GM23338 (cell line): ENCODE measurements around the gene AQP5. TPM values are rescaled to one million over a fixed set of nuclear protein-coding genes. Genes with fewer than 3 reads are reported as not detected.

ENCODE experiments used
- ATAC-seq: fragments of 200-7000 bp; cut with Tn5 transposase; 3 replicates; pipeline ENCODE4 v1.9.1; 2020
- DNase-seq: peaks from one replicate; pipeline ENCODE4 v3.0.0-alpha.2; 2015; ENCODE audit warnings: low spot score
- H2AFZ ChIP-seq: fragments of 200-600 bp; sonication (generic); 2 replicates; pipeline ENCODE4 v1.8.0; 2016; ENCODE audit warnings: antibody characterized with exemption, mild to moderate bottlenecking, moderate library complexity
- H3F3A ChIP-seq: fragments of 200-600 bp; sonication (generic); replicated peaks from 2 replicates; pipeline ENCODE4 v1.8.0; 2017; ENCODE audit warnings: antibody characterized with exemption, mixed run types, low read depth
- H3K27ac ChIP-seq: fragments of 200-600 bp; sonication (generic); 2 replicates; pipeline ENCODE4 v1.6.1; 2016; ENCODE audit warnings: low read depth
- H3K27me3 ChIP-seq: fragments of 200-600 bp; sonication (generic); 2 replicates; pipeline ENCODE4 v1.8.0; 2016; ENCODE audit warnings: mild to moderate bottlenecking, mixed run types, moderate library complexity; ENCODE audit not compliant: insufficient read depth
- H3K36me3 ChIP-seq: fragments of 200-600 bp; sonication (generic); 2 replicates; pipeline ENCODE4 v1.8.0; 2016; ENCODE audit warnings: mild to moderate bottlenecking; ENCODE audit not compliant: insufficient read depth
- H3K4me1 ChIP-seq: fragments of 200-600 bp; sonication (generic); 2 replicates; pipeline ENCODE4 v1.8.0; 2016; ENCODE audit warnings: mild to moderate bottlenecking, moderate library complexity; ENCODE audit not compliant: insufficient read depth
- H3K4me2 ChIP-seq: fragments of 200-600 bp; sonication (generic); 2 replicates; pipeline ENCODE4 v1.7.1; 2017; ENCODE audit warnings: mixed run types
- H3K4me3 ChIP-seq: fragments of 200-600 bp; sonication (generic); 2 replicates; pipeline ENCODE4 v1.6.1; 2016; ENCODE audit warnings: mixed run types
- H3K79me2 ChIP-seq: fragments of 200-600 bp; sonication (generic); replicated peaks from 2 replicates; pipeline ENCODE4 v1.8.0; 2017; ENCODE audit warnings: mild to moderate bottlenecking; ENCODE audit not compliant: insufficient read depth
- H3K9me2 ChIP-seq: fragments of 200-600 bp; sonication (generic); 2 replicates; pipeline ENCODE4 v1.8.0; 2017; ENCODE audit not compliant: insufficient read depth
- H4K20me1 ChIP-seq: fragments of 200-600 bp; sonication (generic); replicated peaks from 2 replicates; pipeline ENCODE4 v1.8.0; 2017; ENCODE audit warnings: mild to moderate bottlenecking; ENCODE audit not compliant: insufficient read depth
- H3K27ac Mint-ChIP-seq: 2 replicates; pipeline ENCODE4 v1.8.0; 2020; ENCODE audit warnings: inconsistent platforms, mild to moderate bottlenecking, moderate library complexity, mixed read lengths
- H3K27me3 Mint-ChIP-seq: 3 replicates; pipeline ENCODE4 v1.8.0; 2022; ENCODE audit warnings: low read depth, mild to moderate bottlenecking, moderate library complexity, mixed read lengths, inconsistent platforms; ENCODE audit not compliant: insufficient read depth, poor library complexity
- H3K36me3 Mint-ChIP-seq: 3 replicates; pipeline ENCODE4 v1.8.0; 2021; ENCODE audit warnings: low read depth, mild to moderate bottlenecking, inconsistent platforms, moderate library complexity, mixed read lengths
- H3K4me1 Mint-ChIP-seq: 3 replicates; pipeline ENCODE4 v1.8.0; 2020; ENCODE audit warnings: mild to moderate bottlenecking, inconsistent platforms, mixed read lengths
- H3K4me3 Mint-ChIP-seq: 3 replicates; pipeline ENCODE4 v1.8.0; 2021; ENCODE audit warnings: moderate library complexity, mild to moderate bottlenecking, inconsistent platforms, mixed read lengths
- H3K9me3 Mint-ChIP-seq: 3 replicates; pipeline ENCODE4 v1.8.0; 2020; ENCODE audit warnings: moderate library complexity, mild to moderate bottlenecking, inconsistent platforms, mixed read lengths
- CREB1 ChIP-seq: fragments of 250-450 bp; sonication (Bioruptor Pico); IDR thresholded peaks from 2 replicates; pipeline ENCODE4 v1.5.0; 2020; ENCODE audit warnings: low read depth, mild to moderate bottlenecking, moderate library complexity
- EZH2 ChIP-seq: fragments of 200-600 bp; sonication (generic); IDR thresholded peaks from one replicate; pipeline ENCODE4 v1.8.0; 2017; ENCODE audit warnings: antibody characterized with exemption, mild to moderate bottlenecking, low read depth; ENCODE audit not compliant: unreplicated experiment
- POLR2AphosphoS5 ChIP-seq: IDR thresholded peaks from 2 replicates; pipeline ENCODE4 v1.6.1; 2016; ENCODE audit warnings: antibody characterized with exemption, low read depth
- ZNF114 ChIP-seq: fragments of 250-450 bp; sonication (Bioruptor Pico); IDR thresholded peaks from 2 replicates; pipeline ENCODE4 v1.5.0; 2020; ENCODE audit warnings: mild to moderate bottlenecking, moderate library complexity
- ZNF331 ChIP-seq: fragments of 250-450 bp; sonication (Bioruptor Pico); IDR thresholded peaks from 2 replicates; pipeline ENCODE4 v1.5.0; 2020; ENCODE audit warnings: low read depth, mild to moderate bottlenecking, moderate library complexity
- long read RNA-seq: library from polyadenylated mRNA; unstranded; transcript quantifications from one replicate; pipeline ENCODE4 v2.0.0, GENCODE V29; 2020; ENCODE audit not compliant: unreplicated experiment
- polyA plus RNA-seq: library from polyadenylated mRNA; unstranded; fragments of >200 nt; fragmentation: Nextera tagmentation; extraction: Ambion mirVana; gene quantifications from 2 replicates; pipeline ENCODE4 v1.2.1, GENCODE V29; 2016
- total RNA-seq: library from RNA; depleted of rRNA; stranded (reverse); fragments of >200 nt; shearing (Covaris generic); gene quantifications from 2 replicates; pipeline ENCODE4 v1.2.3, GENCODE V29; 2014; rRNA removed
- TF ChIP-seq, protein P1 (sequence below), 2 experiments: fragments of 200-600 bp in 1 of 2; sonication (generic) in 1 of 2; conservative IDR thresholded peaks; 2 replicates each; pipeline versions ENCODE4 v1.5.1 to v1.6.1; 2016 to 2017; ENCODE audit warnings: antibody characterized with exemption in 2 of 2, low read depth in 2 of 2, mild to moderate bottlenecking in 2 of 2, moderate library complexity in 1 of 2
- TF ChIP-seq, protein P2 (sequence below): fragments of 250-450 bp; sonication (Bioruptor Pico); IDR thresholded peaks from 2 replicates; pipeline ENCODE4 v1.5.0; 2020; ENCODE audit warnings: mild to moderate bottlenecking, moderate library complexity

The AQP5 gene
- total RNA-seq (2.2 and 2.7 TPM in 2 replicates), polyA plus RNA-seq (1.1 and 1.3 TPM in 2 replicates)
- long read RNA-seq: 0 reads

DNA sequence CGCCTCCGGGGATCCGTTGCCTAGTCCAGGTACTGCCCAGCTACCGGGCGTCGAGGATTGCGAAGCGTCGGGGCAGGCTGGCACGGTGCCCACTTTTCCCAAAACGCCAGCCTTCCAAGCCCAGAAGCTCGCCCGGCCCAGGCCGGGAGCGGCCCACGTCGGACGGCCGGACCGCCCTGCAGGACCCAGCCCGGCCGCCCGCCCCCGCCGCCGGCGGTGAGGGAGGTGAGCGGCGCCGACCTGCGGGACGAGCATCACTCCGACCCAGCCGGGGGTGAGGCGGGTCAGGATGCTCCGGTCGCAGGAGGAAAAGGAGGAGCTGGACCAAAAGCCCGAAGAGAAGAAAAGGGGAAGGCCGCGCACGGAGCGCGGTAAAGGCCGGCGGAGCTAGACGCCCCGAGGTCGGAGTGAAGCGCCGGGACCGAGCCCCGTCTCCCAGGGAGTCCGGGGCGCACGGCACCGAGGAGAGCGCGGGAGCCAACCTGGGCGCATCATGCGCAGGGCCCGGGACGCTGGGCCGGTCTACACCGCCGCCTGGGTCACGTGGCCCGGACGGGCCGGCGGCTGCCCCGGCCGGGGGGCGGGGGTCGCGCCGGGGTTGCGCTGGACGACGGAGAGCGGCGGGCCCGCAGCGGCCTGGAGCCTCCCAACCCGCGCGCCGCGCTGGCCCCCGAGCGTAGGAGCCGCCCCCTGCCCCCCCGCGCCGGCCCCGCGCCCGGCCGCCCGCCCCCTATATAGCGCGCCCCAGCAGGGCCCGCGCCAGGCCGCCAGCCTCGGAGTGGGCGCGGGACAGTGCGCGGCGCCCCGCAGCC, at the start of gene AQP5:
TSS of gene AQP5 (plus strand) at position 762 of the 812 bp plus-strand sequence. CDS start 146 bp downstream, outside the sequence.
- Histone ChIP-seq H3K27ac (no peak within 1 kb of the TSS), H3K9me2 (no peaks in the 10 kb centered on the region), H3K79me2 (no peaks in the 10 kb centered on the region), H3F3A (no peaks in the 10 kb centered on the region), H3K4me3 (peak within 1 kb of the TSS; percentile 64), H2AFZ (peak within 1 kb of the TSS; percentile 95), H3K27me3 (peaks cover 66% of the 10 kb centered on the region), H3K4me2 (peak within 1 kb of the TSS; percentile 89), H3K36me3 (no peaks in the 10 kb centered on the region; the same call in 1 of the 2 replicates), H4K20me1 (no peaks in the 10 kb centered on the region), H3K4me1 (peaks cover 21% of the 10 kb centered on the region)
- peak; percentile 59 for TF ChIP-seq EZH2
- TF ChIP-seq, protein P1, sequence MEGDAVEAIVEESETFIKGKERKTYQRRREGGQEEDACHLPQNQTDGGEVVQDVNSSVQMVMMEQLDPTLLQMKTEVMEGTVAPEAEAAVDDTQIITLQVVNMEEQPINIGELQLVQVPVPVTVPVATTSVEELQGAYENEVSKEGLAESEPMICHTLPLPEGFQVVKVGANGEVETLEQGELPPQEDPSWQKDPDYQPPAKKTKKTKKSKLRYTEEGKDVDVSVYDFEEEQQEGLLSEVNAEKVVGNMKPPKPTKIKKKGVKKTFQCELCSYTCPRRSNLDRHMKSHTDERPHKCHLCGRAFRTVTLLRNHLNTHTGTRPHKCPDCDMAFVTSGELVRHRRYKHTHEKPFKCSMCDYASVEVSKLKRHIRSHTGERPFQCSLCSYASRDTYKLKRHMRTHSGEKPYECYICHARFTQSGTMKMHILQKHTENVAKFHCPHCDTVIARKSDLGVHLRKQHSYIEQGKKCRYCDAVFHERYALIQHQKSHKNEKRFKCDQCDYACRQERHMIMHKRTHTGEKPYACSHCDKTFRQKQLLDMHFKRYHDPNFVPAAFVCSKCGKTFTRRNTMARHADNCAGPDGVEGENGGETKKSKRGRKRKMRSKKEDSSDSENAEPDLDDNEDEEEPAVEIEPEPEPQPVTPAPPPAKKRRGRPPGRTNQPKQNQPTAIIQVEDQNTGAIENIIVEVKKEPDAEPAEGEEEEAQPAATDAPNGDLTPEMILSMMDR (conservative IDR thresholded peaks at IDR 0.05; ENCODE audit: low read depth in 2 of 2): no peak
- peak; percentile 59 for ATAC-seq
- Mint-ChIP-seq H3K27ac (no peak within 1 kb of the TSS), H3K9me3 (peaks cover 6% of the 10 kb centered on the region; the same call in 2 of the 3 replicates), H3K4me1 (peaks cover 24% of the 10 kb centered on the region), H3K36me3 (peaks cover 5% of the 10 kb centered on the region; the same call in 1 of the 3 replicates), H3K27me3 (peaks cover 42% of the 10 kb centered on the region), H3K4me3 (peak within 1 kb of the TSS; percentile 67)
- DNase-seq: peak; percentile 64

- Histone ChIP-seq H2AFZ (no peak overlapping the region), H3F3A (peaks cover 4% of the 10 kb centered on the region; the same call in 1 of the 2 replicates), H3K79me2 (no peaks in the 10 kb centered on the region), H3K27me3 (no peaks in the 10 kb centered on the region), H3K4me2 (no peak overlapping the region), H3K9me2 (no peaks in the 10 kb centered on the region), H3K27ac (no peak overlapping the region), H4K20me1 (no peaks in the 10 kb centered on the region), H3K4me3 (no peak overlapping the region), H3K36me3 (no peaks in the 10 kb centered on the region), H3K4me1 (peaks cover 10% of the 10 kb centered on the region)
- Mint-ChIP-seq H3K9me3 (no peaks in the 10 kb centered on the region), H3K36me3 (no peaks in the 10 kb centered on the region), H3K4me3 (no peak overlapping the region), H3K27me3 (peaks cover 16% of the 10 kb centered on the region), H3K4me1 (peaks cover 40% of the 10 kb centered on the region), H3K27ac (no peak overlapping the region)
- DNase-seq (no peak), ATAC-seq (no peak)
- TF ChIP-seq ZNF114 (CRISPR knock-in tag) (no peak), ZNF331 (CRISPR knock-in tag) (no peak), POLR2AphosphoS5 (no peak), EZH2 (no peak), CREB1 (CRISPR knock-in tag) (no peak)
- TF ChIP-seq, protein P2, sequence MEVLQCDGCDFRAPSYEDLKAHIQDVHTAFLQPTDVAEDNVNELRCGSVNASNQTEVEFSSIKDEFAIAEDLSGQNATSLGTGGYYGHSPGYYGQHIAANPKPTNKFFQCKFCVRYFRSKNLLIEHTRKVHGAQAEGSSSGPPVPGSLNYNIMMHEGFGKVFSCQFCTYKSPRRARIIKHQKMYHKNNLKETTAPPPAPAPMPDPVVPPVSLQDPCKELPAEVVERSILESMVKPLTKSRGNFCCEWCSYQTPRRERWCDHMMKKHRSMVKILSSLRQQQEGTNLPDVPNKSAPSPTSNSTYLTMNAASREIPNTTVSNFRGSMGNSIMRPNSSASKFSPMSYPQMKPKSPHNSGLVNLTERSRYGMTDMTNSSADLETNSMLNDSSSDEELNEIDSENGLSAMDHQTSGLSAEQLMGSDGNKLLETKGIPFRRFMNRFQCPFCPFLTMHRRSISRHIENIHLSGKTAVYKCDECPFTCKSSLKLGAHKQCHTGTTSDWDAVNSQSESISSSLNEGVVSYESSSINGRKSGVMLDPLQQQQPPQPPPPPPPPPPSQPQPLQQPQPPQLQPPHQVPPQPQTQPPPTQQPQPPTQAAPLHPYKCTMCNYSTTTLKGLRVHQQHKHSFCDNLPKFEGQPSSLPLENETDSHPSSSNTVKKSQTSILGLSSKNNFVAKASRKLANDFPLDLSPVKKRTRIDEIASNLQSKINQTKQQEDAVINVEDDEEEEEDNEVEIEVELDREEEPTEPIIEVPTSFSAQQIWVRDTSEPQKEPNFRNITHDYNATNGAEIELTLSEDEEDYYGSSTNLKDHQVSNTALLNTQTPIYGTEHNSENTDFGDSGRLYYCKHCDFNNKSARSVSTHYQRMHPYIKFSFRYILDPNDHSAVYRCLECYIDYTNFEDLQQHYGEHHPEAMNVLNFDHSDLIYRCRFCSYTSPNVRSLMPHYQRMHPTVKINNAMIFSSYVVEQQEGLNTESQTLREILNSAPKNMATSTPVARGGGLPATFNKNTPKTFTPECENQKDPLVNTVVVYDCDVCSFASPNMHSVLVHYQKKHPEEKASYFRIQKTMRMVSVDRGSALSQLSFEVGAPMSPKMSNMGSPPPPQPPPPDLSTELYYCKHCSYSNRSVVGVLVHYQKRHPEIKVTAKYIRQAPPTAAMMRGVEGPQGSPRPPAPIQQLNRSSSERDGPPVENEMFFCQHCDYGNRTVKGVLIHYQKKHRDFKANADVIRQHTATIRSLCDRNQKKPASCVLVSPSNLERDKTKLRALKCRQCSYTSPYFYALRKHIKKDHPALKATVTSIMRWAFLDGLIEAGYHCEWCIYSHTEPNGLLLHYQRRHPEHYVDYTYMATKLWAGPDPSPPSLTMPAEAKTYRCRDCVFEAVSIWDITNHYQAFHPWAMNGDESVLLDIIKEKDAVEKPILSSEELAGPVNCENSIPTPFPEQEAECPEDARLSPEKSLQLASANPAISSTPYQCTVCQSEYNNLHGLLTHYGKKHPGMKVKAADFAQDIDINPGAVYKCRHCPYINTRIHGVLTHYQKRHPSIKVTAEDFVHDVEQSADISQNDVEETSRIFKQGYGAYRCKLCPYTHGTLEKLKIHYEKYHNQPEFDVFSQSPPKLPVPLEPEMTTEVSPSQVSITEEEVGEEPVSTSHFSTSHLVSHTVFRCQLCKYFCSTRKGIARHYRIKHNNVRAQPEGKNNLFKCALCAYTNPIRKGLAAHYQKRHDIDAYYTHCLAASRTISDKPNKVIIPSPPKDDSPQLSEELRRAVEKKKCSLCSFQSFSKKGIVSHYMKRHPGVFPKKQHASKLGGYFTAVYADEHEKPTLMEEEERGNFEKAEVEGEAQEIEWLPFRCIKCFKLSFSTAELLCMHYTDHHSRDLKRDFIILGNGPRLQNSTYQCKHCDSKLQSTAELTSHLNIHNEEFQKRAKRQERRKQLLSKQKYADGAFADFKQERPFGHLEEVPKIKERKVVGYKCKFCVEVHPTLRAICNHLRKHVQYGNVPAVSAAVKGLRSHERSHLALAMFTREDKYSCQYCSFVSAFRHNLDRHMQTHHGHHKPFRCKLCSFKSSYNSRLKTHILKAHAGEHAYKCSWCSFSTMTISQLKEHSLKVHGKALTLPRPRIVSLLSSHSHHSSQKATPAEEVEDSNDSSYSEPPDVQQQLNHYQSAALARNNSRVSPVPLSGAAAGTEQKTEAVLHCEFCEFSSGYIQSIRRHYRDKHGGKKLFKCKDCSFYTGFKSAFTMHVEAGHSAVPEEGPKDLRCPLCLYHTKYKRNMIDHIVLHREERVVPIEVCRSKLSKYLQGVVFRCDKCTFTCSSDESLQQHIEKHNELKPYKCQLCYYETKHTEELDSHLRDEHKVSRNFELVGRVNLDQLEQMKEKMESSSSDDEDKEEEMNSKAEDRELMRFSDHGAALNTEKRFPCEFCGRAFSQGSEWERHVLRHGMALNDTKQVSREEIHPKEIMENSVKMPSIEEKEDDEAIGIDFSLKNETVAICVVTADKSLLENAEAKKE (CRISPR knock-in tag): no peak
Measured at GRCh38 chr12:49912345-49913255, 49.1 kb upstream of the AQP5 start.
